ENCODE data around the gene STAMBP.
A peak's percentile ranks its signal among the peaks of the same experiment; 100 is the strongest.

Gene STAMBP

GRCh38 chr2:73908689-73909652, 80.2 kb downstream of the STAMBP start:
- no peak for DNase-seq

GRCh38 chr2:73910873-73911547, 82.2 kb downstream of the STAMBP start:
- DNase-seq: no peak

DNA sequence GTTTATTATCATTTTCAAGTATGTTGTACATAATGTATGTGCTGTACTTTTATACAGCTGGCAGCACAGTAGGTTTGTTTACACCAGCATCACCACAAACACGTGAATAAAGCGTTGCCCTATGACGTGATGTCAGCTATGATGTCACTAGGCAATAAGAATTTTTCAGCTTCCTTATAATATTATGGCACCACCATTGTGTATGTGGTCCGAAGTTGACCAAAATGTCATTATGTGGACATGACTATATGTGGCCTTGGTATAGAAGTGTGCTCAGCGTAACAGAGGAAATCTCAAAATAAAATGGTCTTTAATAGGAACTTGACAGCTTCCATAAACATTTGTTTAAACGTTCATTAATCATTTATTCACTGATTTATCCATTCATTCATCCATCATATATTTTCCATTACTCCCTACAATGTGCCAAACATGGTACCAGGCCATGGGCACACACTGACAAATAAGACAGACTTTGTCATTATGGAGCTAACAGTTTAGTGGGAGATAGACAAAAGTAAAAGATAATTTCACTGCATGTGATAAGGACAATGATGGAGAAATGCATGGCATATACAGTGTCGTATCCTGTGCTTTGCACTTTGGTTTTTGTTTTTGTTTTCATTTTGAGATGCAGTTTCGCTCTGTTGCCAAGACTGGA, 82.9 kb downstream of the STAMBP start:
- no peak for DNase-seq

DNA sequence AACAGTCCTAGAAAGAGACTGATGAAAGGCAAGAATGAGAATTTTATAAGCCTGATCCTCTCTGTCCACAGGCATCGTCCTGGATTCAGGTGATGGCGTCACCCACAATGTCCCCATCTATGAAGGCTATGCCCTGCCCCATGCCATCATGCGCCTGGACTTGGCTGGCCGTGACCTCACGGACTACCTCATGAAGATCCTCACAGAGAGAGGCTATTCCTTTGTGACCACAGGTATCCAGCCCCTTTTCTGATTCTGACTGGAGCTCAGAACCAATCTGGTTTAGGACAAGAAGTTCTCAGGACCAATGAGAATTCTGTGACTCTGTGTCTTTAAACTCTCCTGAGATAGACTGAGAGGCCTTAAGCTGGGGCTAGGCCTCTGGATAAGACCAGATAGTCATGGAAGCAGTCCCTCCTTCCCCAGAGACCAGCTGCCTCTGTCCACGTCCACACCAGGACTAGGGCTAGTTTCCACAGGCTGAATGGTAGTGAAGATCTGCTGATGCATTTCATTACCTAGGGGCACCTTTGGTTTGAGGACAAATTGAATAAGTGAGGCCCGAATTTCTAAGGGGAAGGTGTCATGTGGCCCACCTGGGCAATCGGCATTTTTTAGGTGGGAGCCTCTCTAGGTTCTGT, 84.8 kb downstream of the STAMBP start:
- no peak for DNase-seq

GRCh38 chr2:73914667-73915066, 85.9 kb downstream of the STAMBP start:
- DNase-seq: no peak

- no peak for DNase-seq
Measured at GRCh38 chr2:73915437-73915993, 86.8 kb downstream of the STAMBP start.

GRCh38 chr2:73916666-73917065, 87.9 kb downstream of the STAMBP start:
- no peak for DNase-seq

GRCh38 chr2:73917296-73917695, 88.5 kb downstream of the STAMBP start:
- no peak for DNase-seq

DNA sequence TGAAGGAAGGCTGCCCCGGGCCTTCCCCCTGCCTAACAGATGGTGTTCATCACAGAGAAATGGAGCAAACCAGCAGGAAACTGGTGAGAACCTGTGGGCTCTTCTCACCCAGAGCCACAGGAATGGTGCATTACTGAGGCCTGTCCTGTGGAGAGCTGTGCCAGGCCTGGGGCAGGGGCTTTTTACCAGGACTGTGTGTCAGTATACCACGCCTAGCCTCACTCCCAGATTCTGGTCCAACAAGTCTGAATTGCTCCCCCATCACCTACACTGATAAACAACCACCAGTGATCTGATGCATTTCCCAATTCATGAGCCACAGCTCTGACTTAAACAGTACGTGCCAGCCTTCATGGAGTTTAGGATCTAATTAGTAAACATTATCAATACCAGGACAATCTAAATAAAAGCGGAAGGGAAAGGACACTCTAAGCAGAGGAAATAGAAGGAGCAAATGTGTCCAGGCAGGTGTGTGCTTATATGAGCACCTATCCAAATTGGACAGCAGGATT, 89.0 kb downstream of the STAMBP start:
- no peak for DNase-seq

- DNase-seq: no peak
Measured at GRCh38 chr2:73918856-73919255, 90.1 kb downstream of the STAMBP start.

DNA sequence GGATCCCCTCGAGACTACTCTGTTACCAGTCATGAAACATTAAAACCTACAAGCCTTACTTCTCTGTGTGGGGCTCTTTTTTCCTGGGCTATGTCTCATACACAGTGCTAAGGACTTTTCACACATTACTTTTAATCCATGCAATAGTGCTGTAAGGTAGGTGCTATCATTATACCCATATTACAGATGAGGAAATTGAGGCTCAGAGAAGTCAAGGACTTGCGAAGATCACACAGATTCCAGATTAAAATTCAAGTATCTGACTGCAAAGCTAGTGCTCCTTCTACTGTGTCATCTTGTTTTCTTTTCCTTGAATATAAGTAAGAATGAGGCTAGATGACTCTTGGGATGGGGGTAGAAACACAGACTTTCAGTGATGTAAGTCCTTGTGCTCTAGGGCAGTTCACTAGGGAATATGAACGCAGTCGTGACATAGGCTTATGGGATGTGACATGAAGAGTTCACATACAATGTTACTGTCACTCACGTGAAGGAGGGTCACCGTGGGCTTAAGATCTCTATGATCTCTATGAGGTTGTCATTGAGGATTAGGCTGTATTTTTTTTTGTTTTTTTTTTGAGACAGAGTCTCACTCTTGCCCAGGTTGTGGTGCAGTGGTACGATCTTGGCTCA, 91.0 kb downstream of the STAMBP start:
- DNase-seq: no peak

DNA sequence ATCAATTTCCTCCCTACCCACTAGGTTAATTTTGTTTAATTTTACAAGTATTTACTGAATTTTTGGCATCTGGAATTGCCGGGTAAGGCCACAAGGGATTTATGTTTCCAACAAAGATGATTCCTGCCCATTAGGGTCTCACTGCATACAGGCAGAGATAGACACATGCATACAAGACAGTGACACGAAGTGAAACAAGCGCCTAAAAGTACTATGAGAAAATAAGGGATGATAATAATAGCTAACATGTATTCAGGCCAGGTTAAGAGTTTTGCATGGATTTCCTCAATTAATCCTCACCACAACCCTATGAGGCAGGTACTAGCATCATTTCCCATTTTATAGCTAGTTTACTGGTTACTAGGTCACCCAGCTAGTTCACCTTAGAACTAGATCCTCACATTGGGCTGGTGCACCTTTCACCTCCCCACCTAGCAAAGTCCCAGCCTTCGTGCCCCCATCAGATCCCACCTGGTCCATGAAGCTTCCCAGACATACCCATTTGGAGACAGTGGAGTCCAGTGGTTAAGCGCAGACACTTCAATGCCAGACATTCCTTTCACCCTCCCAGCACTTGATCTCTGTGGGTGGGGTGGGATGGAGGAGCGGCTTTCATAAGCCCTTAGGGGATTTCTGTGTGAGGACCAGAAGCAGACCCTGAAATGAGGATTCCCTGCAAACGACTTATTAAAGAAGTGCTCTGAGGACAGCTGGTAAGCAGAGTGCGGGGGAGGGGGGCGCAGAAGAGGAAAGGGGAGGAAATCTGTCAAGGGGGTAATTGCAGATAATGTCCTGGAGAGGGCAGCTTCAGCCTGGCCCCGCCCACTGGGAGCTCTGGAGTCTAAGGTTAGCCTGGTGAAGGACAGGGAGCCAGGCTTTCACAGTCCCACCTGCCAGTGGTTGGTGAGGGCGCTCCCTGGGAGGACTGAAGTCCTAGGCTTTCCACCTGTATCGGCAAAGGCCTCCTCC, 92.1 kb downstream of the STAMBP start:
- DNase-seq: peak; percentile 14

DNA sequence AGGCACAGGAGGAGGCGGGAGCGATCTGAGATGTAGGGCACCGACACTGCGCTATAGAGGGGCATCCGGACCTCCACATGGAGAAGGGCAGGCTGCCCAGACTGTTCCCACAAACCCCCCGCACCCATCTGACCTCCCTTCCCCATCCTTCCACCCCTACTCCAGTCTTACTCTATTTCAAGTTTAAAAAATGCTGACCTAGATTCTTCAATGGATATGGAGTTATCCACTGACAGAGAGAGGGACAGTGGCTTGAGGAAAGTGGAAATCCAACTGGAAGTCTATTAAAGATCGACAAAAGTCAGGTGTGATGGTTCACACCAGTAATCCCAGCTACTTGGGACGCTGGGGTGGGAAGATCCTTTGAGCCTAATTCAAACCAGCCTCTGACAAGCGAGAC, 92.8 kb downstream of the STAMBP start:
- DNase-seq: no peak

DNA sequence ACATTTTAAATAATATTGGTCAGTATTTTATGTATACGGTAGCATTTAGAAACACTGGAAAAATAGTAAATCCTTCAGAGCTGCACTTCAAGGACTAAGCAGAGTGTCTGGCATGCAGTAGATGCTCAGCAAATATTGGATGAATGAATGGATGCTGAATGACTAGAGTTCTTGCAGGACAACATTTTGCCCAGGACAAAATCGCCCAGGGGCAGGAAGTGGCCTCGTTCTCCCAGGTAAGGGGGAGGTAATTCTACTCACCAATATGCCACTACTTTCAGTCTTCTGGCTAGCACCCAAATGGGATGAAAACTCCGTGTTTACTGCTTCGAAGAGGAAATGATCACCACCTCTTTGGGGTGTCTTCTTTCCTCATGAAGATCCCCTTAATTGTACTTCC, 93.9 kb downstream of the STAMBP start:
- DNase-seq: no peak
